ENCODE data around the gene NTRK3.
"Not testable (repeated sequence)": the region's sequence is repeated elsewhere in the genome, so short reads cannot be mapped to it uniquely, and the experiment has no call there.

The NTRK3 gene

DNA sequence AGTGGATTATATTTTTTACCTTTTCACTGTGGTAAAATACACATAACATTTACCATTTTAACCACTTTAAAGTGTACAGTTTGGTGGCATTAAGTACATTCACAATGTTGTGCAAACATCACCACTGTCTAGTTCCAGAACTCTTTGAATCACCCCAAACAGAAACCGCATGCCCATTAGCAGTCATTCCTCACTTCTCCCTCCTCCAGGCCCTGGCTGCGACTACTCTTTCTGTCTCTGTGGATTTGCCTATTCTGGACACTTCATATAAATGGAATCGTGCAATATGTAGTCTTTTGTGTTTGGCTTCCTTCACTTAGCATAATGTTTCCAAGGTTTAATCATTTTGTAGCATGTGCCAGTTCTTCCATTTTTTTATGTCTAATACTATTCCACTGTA is 409.8 kb downstream of the NTRK3 start:
- no peak for DNase-seq (ENCODE audit: low read depth in 1 of 2, low spot score in 1 of 2)

- no peak for DNase-seq (ENCODE audit: low read depth in 1 of 2, low spot score in 1 of 2)
These were observed 413.2 kb downstream of the NTRK3 start for GRCh38 chr15:87843312-87843711.

DNA sequence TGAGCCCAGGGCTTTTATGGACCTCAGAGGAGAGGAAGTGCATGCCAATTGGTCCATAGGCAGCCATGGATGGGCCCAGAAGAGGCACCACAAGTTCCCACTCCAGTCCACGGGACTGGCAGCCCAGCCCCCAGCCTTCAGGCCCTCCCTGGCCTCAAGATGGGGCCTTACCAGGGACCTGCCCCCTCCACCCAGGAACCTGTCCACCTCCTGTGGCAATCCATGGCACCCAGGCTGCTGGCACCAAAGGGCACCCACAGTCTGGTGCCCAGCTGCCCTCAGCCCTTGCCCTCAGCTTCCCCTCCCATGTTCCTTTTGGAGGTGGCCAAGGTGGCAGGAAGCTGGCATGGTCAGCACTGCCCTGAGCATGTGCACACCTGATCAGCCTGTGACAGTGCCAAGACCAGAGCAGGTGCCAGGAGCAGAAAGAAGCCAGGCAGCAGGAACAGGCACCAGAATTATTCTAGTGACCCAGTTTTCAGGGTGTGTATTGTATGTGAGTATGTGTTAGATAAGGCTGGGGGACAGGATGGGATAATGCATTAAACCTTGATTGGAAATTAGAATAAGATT is 415.0 kb downstream of the NTRK3 start:
- no peak for DNase-seq (ENCODE audit: low read depth in 1 of 2, low spot score in 1 of 2)

GRCh38 chr15:87835830-87836229 is 420.7 kb downstream of the NTRK3 start:
- DNase-seq (ENCODE audit: low read depth in 1 of 2, low spot score in 1 of 2), result not testable (repeated sequence)

GRCh38 chr15:87833333-87833732 is 423.2 kb downstream of the NTRK3 start:
- not testable (repeated sequence) for DNase-seq (ENCODE audit: low read depth in 1 of 2, low spot score in 1 of 2)

- no peak for DNase-seq (ENCODE audit: low read depth in 1 of 2, low spot score in 1 of 2)
These were observed 427.0 kb downstream of the NTRK3 start for GRCh38 chr15:87829332-87830050.

DNA sequence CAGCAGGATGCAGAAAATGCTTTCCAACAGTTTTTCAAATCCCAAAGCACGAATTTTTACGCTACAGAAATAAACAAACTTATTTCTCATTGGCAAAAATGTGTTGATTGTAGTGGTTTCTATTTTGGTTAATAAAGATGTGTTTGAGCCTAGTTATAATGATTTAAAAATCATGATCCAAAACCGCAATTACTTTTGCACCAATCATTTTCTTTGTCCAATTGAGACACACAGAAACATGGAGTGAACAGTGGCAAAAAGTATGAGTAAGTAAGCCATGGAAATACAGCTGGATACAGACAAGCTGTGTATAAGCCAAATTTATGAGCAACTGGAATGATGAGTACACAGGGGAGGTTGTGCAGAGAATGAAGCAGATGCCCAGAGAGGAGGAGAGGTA is 427.9 kb downstream of the NTRK3 start:
- DNase-seq (ENCODE audit: low read depth in 1 of 2, low spot score in 1 of 2), result no peak

GRCh38 chr15:87827131-87827530 is 429.4 kb downstream of the NTRK3 start:
- DNase-seq (ENCODE audit: low read depth in 1 of 2, low spot score in 1 of 2), result no peak

GRCh38 chr15:87826119-87826747 is 430.3 kb downstream of the NTRK3 start:
- DNase-seq (ENCODE audit: low read depth in 1 of 2, low spot score in 1 of 2), result no peak

- no peak for DNase-seq (ENCODE audit: low read depth in 1 of 2, low spot score in 1 of 2)
These were observed 437.8 kb downstream of the NTRK3 start for GRCh38 chr15:87818756-87819155.

DNA sequence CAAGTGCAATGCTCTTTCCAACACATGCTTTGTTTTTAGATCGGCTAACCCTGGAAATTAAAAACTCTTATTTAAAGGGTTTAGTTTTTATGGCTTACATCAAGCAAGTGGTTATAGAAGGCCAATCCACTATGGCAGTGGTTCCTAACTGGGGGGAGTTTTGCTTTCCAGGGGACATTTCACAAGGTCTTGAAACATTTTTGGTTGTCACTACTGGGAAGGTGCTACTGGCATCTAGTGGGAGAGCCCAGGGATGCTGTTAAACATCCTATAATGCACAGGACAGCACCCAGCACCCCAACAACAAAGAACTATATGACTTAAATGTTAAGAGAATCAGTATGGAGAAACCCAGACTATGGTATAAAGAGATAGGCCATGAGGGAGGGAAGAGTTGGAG is 439.0 kb downstream of the NTRK3 start:
- DNase-seq (ENCODE audit: low read depth in 1 of 2, low spot score in 1 of 2), result no peak

DNA sequence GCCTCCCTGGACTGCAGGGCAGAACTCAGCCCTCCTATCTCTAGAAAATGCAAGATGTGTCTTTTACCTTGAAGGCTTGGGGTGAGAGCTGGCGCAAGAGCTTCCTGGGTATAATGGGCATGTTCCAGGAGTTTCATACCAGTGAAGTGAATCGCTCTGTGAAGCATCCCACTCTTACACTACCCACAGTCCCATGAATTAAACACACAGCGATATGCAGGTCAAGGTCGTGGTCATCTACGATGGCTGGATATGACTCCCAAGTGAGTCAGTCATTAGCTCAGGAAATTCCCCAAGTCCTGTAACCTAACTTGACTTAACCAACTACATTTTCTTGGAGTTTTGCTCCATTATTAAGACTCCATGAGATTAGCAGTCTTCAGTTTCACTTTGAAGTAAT is 439.7 kb downstream of the NTRK3 start:
- DNase-seq (ENCODE audit: low read depth in 1 of 2, low spot score in 1 of 2), result no peak

DNA sequence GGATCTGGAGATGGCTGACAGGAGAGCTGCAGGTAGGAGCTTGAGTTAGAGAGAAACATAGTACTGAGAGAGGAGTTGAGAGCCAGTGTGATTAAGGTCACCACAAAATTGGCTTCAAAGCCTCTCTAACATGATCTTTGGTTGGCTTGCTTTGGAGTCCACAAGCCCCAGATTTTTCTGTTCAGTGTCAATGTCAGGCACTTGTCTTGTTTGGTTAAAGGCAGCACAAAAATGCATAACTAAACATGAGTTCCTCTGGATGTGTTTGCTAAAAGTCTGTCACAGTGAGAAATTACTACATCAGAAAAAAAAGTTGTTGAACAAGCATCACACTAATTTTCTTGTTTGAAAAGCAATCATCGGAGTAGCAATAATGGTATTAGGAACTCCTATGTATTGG is 440.5 kb downstream of the NTRK3 start:
- no peak for DNase-seq (ENCODE audit: low read depth in 1 of 2, low spot score in 1 of 2)

Measured in stimulated activated CD4-positive, alpha-beta T cell treated with anti-CD3 and anti-CD28 coated beads, Interleukin-15, amount 100 ng/mL, for 1 hour (primary cell).